NCI-H187 treated with DMSO at 0.1 percent for 48 hours (cell line): ENCODE data around the gene ITFG2.
"Not testable (repeated sequence)": the region's sequence is repeated elsewhere in the genome, so short reads cannot be mapped to it uniquely, and the experiment has no call there.

ENCODE experiments used
- DNase-seq: peaks from one replicate; lab custom pipeline; 2025; lab: John Stamatoyannopoulos, UW

The ITFG2 gene

DNA sequence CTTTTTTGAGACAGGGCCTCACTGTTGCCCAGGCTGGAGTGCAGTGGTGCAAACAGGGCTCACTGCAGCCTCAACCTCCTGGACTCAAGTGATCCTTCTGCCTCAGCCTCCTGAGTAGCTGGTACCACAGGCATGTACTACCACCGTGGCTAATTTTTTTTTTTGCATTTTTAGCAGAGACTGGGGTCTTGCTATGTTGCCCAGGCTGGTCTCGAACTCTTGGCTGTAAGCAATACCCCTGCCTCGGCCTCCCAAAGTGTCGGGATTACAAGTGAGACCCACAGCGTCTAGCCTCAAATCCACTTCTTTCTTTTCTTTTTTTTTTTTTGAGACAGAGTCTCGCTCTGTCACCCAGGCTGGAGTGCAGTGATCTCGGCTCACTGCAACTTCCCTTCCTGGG lies 50.9 kb downstream of the ITFG2 start:
- DNase-seq: not testable (repeated sequence)

DNA sequence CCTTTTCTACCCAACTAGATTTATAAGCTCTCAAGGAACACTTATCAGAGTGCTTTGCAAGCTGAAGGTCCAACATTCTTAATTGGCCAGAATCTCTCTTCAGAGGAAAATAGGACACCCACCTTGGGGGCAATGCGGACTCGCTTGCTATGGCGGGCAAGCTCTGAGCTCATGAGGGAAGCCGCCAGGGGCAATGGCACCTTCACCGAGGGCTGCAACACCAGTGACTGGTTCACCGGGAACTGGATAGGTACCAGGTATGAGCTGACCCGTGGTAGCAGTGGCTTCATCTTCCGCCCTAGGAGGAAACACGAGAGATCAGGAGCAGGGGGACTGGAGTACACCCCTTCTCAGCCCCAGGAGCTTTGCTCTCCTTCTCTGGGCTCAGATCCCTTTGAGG lies 51.7 kb downstream of the ITFG2 start:
- no peak for DNase-seq

DNA sequence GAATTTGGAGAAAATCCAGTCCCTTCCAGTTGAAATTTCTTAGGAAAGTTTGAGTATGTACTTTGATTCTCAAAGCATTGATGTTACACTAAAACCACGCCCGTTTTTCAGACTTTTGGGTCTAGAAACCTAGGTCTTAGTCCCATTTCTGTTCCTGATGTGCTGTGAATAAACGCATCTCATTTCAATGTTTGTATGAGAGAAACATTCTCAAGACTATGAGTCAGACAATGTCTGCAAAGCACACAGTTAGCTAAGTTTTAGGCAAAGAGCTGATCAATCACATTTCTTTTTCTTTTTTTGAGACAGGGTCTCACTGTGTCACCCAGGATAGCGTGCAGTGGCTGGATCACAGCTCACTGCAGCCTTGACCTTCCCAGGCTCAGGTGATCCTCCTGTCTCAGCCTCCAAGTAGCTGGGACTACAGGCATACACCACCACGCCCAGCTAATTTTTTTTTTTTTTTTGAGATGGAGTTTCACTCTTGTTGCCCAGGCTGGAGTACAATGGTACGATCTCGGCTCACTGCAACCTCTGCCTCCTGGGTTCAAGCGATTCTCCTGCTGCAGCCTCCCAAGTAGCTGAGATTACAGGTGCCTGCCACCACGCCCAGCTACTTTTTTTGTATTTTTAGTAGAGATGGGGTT lies 56.6 kb downstream of the ITFG2 start:
- not testable (repeated sequence) for DNase-seq
